HG02759 (cell line): ENCODE data around the gene SDF4.
"Not testable (repeated sequence)": the region's sequence is repeated elsewhere in the genome, so short reads cannot be mapped to it uniquely, and the experiment has no call there.

Experiments used
- ATAC-seq: cut with Tn5 transposase; IDR thresholded peaks from one replicate; pipeline ENCODE4 v1.9.1; 2021; ENCODE audit warnings: mild to moderate bottlenecking, moderate library complexity; ENCODE audit not compliant: unreplicated experiment

The SDF4 gene

GRCh38 chr1:1199961-1200875 is 31.6 kb downstream of the SDF4 start:
- no peak for ATAC-seq

- no peak for ATAC-seq
Measured at GRCh38 chr1:1199141-1199960, 32.5 kb downstream of the SDF4 start.

- no peak for ATAC-seq
Measured at GRCh38 chr1:1198423-1199140, 33.2 kb downstream of the SDF4 start.

GRCh38 chr1:1197551-1198422 is 34.0 kb downstream of the SDF4 start:
- no peak for ATAC-seq

- no peak for ATAC-seq
Measured at GRCh38 chr1:1197188-1197500, 34.7 kb downstream of the SDF4 start.

GRCh38 chr1:1196431-1197187 is 35.2 kb downstream of the SDF4 start:
- ATAC-seq = no peak

GRCh38 chr1:1195726-1196125 is 36.1 kb downstream of the SDF4 start:
- not testable (repeated sequence) for ATAC-seq

GRCh38 chr1:1194723-1195122 is 37.1 kb downstream of the SDF4 start:
- no peak for ATAC-seq

GRCh38 chr1:1191734-1192133 is 40.1 kb downstream of the SDF4 start:
- no peak for ATAC-seq

- no peak for ATAC-seq
Measured at GRCh38 chr1:1189111-1189510, 42.7 kb downstream of the SDF4 start.

GRCh38 chr1:1187938-1188337 is 43.9 kb downstream of the SDF4 start:
- no peak for ATAC-seq

- no peak for ATAC-seq
Measured at GRCh38 chr1:1185101-1185765, 46.6 kb downstream of the SDF4 start.

GRCh38 chr1:1183833-1184775 is 47.7 kb downstream of the SDF4 start:
- ATAC-seq = no peak

- no peak for ATAC-seq
Measured at GRCh38 chr1:1183221-1183747, 48.5 kb downstream of the SDF4 start.

- no peak for ATAC-seq
Measured at GRCh38 chr1:1182491-1183220, 49.1 kb downstream of the SDF4 start.

- no peak for ATAC-seq
Measured at GRCh38 chr1:1181938-1182410, 49.8 kb downstream of the SDF4 start.
